IMR-90 (cell line): ENCODE data around the gene NKPD1.

Source experiments
- BHLHE40 ChIP-seq: fragments of 150-350 bp; IDR thresholded peaks from 2 replicates; pipeline ENCODE4 v1.6.1; 2016; ENCODE audit warnings: mild to moderate bottlenecking, low read depth, low read length
- CEBPB ChIP-seq: IDR thresholded peaks from 2 replicates; pipeline ENCODE4 v1.6.1; 2012; ENCODE audit warnings: low read depth, low read length, improper control_type of control experiment
- CHD1 ChIP-seq: IDR thresholded peaks from 2 replicates; pipeline ENCODE4 v1.6.1; 2012; ENCODE audit warnings: low read depth, low read length, improper control_type of control experiment
- CTCF ChIP-seq: conservative IDR thresholded peaks from 2 replicates; pipeline ENCODE4 v1.5.1; 2012; ENCODE audit warnings: mild to moderate bottlenecking, low read depth, low read length, improper control_type of control experiment
- FOS ChIP-seq: fragments of 150-350 bp; IDR thresholded peaks from 2 replicates; pipeline ENCODE4 v1.6.1; 2016; ENCODE audit warnings: low read depth, low read length
- MAFK ChIP-seq: IDR thresholded peaks from 2 replicates; pipeline ENCODE4 v1.6.1; 2012; ENCODE audit warnings: low read depth, low read length, improper control_type of control experiment
- MAZ ChIP-seq: IDR thresholded peaks from 2 replicates; pipeline ENCODE4 v1.6.1; 2012; ENCODE audit warnings: low read depth, mild to moderate bottlenecking, low read length, improper control_type of control experiment, moderate library complexity, borderline replicate concordance
- MXI1 ChIP-seq: IDR thresholded peaks from 2 replicates; pipeline ENCODE4 v1.6.1; 2012; ENCODE audit warnings: low read depth, mild to moderate bottlenecking, low read length, moderate library complexity, borderline replicate concordance
- NFE2L2 ChIP-seq: fragments of 150-350 bp; IDR thresholded peaks from 2 replicates; pipeline ENCODE4 v1.6.1; 2016; ENCODE audit warnings: low read depth, mild to moderate bottlenecking, low read length
- POLR2A ChIP-seq: IDR thresholded peaks from 2 replicates; pipeline ENCODE4 v1.6.1; 2012; ENCODE audit warnings: mild to moderate bottlenecking, low read depth, low read length
- RAD21 ChIP-seq: IDR thresholded peaks from 2 replicates; pipeline ENCODE4 v1.6.1; 2012; ENCODE audit warnings: low read length, improper control_type of control experiment
- RFX5 ChIP-seq: IDR thresholded peaks from 2 replicates; pipeline ENCODE4 v1.8.0; 2012; ENCODE audit warnings: low read depth, mild to moderate bottlenecking, low read length, moderate library complexity
- SMC3 ChIP-seq: fragments of 150-350 bp; IDR thresholded peaks from 2 replicates; pipeline ENCODE4 v1.6.1; 2016; ENCODE audit warnings: low read depth, mild to moderate bottlenecking, antibody characterized with exemption, low read length, moderate library complexity
- USF2 ChIP-seq: fragments of 150-350 bp; IDR thresholded peaks from 2 replicates; pipeline ENCODE4 v1.6.1; 2017; ENCODE audit warnings: mild to moderate bottlenecking, antibody characterized with exemption, low read length, low read depth

GRCh38 chr19:45124021-45124420 is 36.8 kb downstream of the NKPD1 start:
- TF ChIP-seq POLR2A (no peak), CTCF (no peak), RAD21 (no peak), NFE2L2 (no peak), SMC3 (no peak), MAFK (no peak), MXI1 (no peak), USF2 (no peak), RFX5 (no peak), FOS (no peak), CHD1 (no peak), MAZ (no peak), BHLHE40 (no peak), CEBPB (no peak)
